Daoy (cell line): ENCODE data around the gene PLCXD1. TPM values are rescaled to one million over a fixed set of nuclear protein-coding genes. Genes with fewer than 3 reads are reported as not detected.
"Not testable (repeated sequence)": the region's sequence is repeated elsewhere in the genome, so short reads cannot be mapped to it uniquely, and the experiment has no call there.

ENCODE experiments used
- DNase-seq: peaks from one replicate; pipeline ENCODE4 v3.0.0-alpha.2; 2015; ENCODE audit warnings: low read depth
- total RNA-seq: library from RNA; depleted of rRNA; stranded (reverse); fragments of >200 nt; shearing (Covaris generic); gene quantifications from 2 replicates; pipeline ENCODE4 v1.2.3, GENCODE V29; 2014

Gene PLCXD1
- total RNA-seq, 1 experiment from 2014 or later, result 3.9 TPM

DNA sequence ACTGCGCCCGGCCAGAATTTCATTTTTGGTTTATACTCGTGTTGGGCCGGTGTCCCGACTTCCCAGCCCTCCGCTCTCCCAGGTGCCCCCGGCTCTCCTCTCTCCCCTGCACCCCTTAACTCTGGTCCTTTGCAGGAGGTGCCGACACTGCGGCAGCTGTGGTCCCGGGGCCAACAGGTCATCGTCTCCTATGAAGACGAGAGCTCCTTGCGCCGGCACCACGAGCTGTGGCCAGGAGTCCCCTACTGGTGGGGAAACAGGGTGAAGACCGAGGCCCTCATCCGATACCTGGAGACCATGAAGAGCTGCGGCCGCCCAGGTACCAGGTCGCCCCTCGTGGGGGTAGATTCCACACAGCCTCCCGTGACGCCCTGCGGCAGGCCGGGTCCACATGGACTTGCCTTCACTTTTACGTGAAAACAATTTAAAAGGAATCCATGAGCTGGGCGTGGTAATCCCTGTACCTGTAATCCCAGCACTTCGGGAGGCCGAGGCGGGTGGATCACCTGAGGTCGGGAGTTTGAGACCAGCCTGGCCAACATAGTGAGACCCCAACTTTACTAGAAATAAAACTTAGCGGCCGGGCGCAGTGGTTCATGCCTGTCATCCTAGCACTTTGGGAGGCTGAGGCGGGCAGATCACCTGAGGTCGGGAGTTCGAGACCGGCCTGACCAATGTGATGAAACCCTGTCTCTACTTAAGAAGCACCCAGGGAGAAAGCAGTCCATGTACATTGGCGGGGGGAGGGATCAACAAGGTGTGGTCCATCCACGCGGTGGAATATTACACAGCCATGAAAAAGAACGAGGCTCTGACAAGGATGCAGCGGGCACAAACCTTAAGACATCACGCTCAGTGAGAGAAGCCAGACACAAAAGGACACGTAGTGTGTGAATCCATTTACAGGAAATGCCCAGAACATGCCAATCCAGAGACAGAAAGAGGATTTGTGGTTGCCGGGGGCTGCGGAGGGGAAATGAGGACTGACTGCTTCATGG lies 12.0 kb downstream of the PLCXD1 start:
- DNase-seq, result no peak

DNA sequence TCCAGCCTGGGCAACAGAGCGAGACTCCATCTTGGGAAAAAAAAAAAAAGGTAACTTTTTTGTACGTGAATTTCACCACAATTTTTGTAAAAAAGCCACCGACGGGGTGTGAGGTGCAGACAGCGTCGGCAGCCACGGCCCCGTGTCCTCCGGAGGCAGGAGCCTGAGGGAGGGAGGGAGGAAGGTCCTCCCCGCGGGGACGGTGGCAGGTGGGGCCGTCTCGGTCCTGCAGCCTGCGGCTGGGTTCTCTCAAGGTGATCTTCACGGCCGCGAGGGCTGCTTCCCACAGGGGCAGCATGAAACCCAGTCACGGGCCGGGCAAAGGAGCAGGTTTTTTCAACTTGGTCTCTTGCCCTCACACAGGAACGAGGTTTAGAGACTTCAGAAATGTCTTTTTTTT lies 14.0 kb downstream of the PLCXD1 start:
- DNase-seq, result no peak

DNA sequence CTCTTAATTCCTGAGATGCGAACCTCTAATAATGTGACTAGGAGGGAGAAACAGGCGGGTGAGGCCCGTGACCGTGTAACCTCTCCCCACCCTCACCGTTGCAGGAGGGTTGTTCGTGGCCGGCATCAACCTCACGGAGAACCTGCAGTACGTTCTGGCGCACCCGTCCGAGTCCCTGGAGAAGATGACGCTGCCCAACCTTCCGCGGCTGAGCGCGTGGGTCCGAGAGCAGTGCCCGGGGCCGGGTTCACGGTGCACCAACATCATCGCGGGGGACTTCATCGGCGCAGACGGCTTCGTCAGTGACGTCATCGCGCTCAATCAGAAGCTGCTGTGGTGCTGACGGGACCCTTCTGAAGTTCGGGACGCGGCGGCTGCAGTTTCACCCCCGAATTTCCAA lies 17.8 kb downstream of the PLCXD1 start:
- no peak for DNase-seq

DNA sequence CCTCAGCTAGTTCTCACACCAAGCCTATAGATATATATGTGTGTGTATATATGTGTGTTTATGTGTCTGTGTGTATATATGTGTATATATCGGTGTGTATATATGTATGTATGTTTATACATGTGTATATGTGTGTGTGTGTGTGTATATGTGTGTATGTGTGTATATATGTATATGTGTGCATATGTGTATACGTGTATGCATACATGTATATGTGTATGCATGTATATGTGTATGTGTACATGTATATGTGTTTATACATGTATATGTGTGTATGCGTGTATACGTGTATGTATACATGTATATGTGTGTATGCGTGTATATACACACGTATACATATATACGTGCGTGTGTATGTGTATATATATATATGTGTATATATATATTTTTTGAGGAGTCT lies 19.2 kb downstream of the PLCXD1 start:
- no peak for DNase-seq

DNA sequence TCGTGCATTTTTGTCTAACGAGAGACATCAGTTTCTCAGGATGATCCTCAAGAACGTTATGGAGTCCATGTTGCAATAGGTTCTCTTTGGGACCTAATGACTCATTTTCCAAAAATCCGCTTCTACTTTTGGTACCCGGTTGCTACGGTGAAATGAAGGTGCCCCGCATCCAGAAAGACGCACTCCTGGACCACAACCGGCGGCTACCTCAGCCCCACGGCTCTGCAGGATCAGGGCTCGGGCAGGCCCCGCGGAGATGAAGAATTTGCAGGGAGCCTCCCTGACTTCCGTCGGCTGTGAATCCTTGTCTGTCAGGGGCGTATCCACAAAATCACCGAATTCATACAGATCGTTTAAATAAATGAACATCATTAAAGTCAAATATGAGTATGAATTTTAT lies 21.8 kb downstream of the PLCXD1 start:
- DNase-seq, result no peak

DNA sequence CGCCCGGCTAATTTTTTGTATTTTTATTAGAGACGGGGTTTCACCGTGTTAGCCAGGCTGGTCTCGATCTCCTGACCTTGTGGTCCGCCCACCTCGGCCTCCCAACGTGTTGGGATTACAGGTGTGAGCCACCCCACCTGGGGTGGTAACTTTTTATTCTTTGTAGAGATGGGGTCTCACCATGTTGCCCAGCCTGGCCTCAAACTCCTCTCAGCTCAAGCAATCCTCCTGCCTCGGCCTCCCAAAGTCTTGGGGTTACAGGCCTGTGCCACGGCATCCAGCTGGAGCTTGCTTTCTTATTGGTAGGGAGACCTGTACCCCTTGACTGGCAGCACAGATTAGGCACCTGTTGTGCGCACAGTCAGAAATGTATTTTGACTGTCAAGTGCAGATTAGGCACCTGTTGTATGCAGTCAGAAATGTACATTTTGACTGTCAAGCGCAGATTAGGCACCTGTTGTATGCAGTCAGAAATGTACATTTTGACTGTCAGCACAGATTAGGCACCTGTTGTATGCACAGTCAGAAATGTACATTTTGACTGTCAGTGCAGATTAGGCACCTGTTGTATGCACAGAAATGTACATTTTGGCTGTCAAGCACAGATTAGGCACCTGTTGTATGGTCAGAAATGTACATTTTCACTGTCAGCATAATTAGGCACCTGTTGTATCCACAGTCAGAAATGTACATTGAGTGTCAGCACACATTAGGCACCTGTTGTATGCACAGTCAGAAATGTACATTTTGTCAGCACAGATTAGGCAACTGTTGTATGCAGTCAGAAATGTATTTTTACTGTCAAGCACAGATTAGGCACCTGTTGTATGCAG lies 24.8 kb downstream of the PLCXD1 start:
- not testable (repeated sequence) for DNase-seq

DNA sequence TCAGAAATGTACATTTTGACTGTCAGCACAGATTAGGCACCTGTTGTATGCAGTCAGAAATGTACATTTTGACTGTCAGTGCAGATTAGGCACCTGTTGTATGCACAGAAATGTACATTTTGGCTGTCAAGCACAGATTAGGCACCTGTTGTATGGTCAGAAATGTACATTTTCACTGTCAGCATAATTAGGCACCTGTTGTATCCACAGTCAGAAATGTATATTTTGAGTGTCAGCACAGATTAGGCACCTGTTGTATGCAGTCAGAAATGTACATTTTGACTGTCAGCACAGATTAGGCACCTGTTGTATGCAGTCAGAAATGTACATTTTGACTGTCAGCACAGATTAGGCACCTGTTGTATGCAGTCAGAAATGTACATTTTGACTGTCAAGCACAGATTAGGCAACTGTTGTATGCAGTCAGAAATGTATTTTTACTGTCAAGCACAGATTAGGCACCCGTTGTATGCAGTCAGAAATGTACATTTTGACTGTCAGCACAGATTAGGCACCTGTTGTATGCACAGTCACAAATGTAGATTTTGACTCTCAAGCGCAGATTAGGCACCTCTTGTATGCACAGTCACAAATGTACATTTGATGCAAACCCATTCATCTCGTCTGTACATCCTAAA lies 25.6 kb downstream of the PLCXD1 start:
- DNase-seq, result not testable (repeated sequence)

DNA sequence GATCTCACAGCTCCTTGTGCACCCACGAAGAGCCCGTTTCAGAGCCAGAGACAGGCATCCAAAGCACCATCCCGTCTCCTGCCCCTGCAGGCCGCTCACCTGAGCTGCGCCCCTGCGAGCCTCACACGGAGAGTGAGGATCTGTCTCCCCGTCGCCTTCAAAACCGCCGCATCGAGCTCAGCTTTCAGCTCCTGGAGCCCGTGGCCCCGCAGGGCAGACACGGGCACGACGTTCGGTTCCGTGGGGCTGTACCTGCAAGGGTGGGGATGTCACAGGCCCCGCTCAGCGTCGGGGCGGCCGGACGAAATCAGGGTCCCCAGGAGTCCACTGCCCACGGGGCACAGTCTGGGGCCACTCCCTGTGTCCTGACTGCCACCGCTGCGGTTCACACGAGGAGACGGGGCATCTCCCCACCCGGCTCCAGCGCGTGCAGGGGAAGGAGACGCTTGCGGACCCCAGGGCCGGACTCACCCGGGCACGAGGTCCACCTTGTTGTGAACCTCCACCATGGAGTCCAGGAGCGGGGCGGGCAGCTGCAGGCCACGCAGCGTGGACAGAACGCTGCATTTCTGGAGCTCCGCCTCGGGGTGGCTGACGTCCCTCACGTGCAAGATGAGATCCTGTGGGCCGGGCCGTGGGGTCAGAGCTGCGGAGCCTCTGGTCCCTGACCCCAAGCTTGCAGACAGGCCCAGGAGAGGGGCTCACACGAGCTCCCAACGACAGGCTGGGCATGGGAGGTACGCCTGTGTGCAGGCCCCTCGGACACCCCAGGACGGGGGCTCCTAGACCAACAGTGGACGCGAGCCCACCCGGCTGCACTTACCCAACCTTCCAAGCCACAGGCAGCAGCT lies 26.3 kb downstream of the PLCXD1 start:
- no peak for DNase-seq

DNA sequence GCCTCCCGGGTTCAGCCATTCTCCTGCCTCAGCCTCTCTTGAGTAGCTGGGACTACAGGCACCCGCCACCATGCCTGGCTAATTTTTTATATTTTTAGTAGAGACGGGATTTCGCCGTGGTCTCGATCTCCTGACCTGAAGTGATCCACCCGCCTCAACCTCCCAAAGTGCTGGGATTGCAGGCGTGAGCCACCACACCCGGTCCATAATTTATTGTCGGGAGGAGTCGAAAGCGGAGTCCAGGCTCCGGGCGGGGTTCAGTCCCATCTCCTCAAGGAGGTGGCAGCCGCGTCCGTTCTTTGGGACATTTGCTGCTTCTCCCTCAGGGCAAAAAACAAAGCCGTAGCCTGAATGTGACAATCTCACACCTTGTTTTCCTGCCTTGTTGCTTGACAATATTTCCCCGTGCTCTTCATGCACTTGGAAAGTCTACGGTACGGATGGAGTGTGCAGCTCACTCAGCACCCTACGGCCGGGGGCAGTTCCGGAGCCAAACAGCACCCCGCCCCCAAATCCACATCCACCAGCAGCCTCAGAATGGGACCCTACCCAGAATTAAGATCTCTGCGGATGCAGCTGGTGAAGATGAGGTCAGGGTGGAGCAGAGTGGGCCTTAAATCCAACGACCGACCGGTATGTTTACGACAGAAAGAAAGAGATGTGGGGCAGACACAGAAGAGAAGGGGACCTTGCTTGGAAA lies 27.8 kb downstream of the PLCXD1 start:
- DNase-seq, result no peak

DNA sequence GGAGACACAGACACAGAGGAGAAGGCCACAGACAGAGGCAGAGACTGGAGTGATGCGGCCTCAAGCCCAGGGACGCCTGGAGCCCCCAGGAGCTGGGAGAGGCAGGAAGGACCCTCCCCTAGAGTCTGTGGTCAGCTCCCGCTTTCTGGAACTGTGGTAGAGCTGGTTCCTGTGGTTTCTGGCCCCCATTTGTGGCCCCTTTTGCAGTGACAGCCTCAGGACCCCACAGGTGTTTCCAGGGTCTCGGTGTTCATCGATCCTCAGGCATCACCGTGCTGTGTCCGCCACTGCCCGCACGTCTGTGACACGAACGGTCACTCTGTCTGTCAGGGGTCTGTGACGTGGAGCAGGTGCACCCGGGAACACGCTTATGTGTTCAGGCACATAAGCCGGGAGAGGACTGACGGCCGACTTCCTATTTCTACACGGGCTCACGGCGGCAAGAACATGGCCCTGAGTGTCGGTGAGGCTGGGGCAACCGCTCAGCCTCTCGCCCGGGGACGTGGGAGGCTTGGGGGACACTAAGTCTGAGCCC lies 29.5 kb downstream of the PLCXD1 start:
- no peak for DNase-seq

DNA sequence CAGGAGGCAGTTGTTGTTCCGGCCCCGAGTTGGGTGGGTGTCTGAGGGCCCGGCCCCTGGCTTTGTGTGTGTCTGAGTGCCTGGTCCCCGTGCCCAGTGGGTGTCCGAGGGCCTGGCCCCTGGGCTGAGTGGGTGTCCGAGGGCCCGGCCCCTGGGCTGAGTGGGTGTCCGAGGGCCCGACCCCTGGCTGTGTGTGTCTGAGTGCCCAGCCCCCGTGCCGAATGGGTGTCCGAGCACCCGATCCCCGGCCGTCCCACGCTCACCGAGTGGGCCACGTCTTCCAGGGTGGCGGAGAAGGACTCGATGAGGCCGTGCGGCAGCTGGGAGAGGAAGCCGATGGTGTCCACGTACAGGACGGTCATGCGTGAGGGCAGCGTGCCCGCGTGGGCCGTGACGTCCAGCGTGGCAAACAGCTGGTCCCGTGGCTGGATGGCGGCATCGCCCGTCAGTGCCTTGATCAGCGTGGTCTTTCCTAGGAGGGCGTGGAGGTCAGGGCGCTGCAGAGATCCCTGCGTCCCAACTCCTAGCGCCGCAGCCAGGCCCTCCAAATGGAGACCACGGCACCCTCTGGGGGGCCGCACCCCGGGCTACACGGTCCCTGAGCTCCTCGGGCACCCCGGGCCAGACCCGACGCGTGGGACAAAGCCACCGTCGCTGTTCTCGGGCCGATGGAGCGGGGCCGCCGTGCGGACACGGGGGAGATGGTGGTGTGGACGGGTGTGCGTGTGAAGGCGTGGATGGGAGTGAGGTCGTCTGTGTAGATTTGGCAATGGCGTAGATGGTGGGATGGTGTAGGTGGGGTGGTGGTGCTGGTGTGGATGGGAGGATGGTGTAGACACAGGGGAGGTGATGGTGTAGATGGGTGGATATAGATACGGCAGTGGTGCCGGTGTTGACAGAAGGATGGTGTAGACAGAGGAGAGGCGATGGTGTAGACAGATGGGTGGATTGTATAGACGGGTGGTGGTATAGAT lies 30.3 kb downstream of the PLCXD1 start:
- no peak for DNase-seq

DNA sequence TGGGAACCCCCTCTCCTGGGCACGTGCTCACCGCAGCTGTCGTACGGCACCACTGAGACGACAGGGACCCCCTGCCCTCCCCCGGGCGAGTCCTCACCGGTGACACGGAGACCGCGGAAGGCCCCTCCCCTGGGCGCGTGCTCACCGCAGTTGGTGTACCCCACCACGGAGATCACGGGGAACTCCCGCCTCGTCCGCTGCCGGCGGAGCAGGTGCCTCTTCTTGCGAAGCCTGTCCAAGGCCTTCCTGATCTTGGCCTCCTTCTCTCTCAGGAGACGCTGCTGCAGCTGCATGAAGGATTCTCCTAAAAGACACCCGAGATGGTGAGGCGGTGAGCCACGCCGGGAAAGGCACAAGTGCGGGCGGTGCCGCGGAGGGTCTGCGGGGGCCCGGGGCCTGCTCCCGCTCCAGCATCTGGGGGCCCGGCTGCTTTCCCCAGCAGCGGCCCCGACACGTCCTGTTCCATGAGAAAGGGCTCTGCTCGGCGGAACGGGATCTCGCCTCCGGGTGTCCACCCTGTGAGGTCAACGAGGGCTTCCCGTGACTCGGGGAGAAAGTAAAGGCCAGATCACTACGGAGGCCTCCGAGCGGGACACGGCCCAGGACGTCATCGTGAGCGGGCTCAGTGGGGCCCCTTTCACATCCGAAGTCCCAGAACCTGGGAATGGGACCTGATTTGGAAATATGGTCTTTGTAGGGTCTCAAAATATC lies 31.6 kb downstream of the PLCXD1 start:
- DNase-seq, result no peak

DNA sequence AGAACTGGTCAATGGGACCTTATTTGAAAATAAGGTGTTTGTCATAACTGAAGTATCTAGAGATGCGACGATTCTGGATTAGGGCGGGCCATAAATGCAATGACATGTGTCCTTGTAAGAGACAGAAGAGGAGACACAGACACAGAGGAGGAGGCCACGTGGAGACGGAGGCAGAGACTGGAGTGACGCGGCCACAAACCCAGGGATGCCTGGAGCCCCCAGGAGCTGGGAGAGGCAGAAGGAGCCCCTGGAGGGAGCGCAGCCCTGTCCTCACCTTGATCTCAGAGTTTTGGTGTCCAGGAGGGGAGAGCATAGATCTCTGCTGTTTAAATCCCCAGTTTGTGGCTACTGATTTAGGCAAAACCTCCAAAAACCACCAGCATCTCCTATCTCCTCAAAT lies 32.4 kb downstream of the PLCXD1 start:
- DNase-seq, result no peak

DNA sequence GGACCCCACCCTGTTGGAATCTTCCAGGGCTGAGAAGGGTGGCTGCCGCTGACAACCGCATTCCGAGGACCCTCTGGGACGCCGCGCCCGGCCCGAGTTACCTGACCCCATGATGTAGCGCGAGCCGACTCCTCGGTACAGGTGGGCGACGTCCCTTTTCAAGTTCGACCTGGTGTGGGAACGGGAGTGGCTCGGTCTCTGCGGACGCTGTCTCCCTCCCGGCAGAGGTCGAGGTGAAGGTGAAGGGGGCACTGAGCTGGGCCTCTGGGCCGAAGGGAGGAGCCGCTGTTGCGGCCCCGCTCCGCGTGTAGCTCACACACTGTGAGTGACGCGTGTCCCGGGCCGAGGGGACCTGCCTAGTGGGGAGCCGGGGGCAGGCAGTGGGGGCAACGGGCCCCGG lies 32.9 kb downstream of the PLCXD1 start:
- no peak for DNase-seq

DNA sequence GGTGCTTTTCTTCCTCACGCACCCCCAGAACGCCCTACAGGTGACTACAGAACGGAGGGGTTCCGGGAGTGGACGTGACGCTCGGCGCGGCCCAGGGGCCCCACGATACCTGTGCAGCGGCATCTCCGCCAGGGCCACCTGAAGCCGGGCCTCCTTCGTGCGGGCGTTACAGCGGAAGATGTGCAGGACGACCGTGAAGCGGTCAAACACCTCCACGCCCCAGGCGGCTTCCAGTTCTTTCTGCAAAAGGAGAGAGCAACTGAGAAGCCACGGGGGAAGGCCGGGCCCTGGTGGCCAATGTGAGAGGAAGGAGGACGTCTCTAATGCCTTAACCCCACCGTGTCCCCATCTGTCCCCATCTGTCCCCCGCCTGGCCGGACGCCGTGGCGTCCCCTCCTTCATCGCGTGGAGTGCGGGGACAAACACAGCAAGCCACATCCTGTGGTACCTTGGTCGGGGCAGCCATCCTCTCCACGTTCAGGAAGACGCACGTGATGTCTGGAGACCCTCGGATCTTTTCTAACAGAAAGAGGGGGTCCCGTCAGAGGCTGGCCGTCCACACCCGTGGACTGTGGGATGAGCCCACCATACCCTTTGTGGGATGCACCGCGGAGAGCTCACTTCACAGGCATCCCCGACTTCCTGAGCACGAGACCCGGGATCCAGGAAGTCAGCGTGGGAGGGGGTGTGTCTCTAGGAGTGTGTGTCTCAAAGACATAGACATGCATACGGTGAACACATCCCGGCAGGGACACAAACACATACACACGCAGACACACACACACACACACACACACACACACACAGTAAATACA lies 33.8 kb downstream of the PLCXD1 start:
- no peak for DNase-seq

DNA sequence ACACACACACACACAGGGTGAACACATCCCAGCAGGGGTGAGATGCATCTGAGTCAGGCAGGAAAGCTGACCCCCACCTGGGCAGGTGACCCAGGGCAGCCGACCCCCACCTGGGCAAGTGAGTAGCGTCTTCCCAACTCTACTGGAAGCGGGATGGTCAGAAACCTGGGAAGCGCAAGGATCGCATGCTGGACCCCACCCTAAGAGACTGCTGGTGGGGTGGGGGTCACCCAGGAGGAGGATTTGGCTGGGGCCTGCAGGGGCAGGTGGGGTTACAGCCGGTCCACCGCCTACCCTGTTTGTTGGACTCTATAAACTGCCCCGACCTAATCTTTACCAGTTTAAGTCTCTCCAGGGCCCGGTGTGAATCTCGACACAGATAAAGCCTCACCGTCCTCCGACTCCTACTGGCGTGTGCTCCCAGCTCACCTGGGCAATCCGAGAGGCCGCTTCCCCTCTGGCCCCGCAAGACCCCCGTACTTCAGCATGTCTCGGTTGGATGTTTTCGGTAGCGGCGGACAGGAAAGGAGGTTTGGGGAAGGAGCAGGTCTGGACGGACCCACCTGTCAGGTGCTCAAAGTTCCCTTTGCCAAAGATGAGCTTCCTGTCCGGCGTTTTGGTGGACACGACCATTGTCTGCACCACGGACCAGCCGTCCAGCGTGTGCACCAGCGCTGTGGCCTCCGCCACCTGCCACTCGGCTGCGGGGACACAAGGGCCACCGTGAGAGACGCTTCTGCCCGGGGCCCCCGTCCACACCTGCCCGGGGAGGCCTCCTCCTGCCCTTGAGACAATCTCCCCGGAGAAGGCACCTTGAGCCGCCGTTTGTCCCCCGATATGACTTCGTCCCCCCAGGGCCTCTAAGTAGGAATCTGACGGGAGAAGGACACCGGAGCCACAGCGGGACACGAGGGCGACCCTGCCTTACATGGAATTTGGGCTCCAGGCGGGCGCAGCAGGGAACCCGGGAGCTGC lies 35.5 kb downstream of the PLCXD1 start:
- no peak for DNase-seq
